Testis (tissue), 2 donors: ENCODE measurements around the gene SEMA3D.

Experiments used
- CTCF ChIP-seq, 3 experiments: fragments of 450-650 bp in 2 of 3; fragments of 200-600 bp in 1 of 3; sonication (generic) in 1 of 3; IDR thresholded peaks; one replicate each; pipeline ENCODE4 v1.5.1; 2016 to 2019; ENCODE audit warnings: antibody characterized with exemption in 3 of 3, mild to moderate bottlenecking in 2 of 3, moderate library complexity in 1 of 3
- POLR2A ChIP-seq: fragments of 450-650 bp; IDR thresholded peaks from one replicate; pipeline ENCODE4 v1.6.1; 2017; ENCODE audit warnings: antibody characterized with exemption, mild to moderate bottlenecking, moderate library complexity

DNA sequence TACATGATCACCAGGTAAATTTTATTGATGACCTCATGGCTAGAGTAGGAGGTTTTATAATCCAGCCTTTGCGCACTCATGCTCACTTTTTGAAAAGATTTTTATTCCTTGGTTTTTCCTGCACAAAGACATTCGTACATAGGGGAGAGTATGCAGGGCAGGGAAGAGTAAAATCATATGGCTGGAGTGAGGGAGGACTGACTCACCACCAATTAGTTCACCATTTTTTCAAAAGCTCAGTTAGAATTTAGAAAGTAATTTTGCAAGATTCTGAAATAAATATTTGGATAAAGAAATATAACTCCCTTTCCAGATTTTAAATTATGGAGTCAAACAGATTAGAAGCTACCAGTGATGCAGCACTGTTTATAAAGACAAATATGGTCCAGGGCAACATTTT, 111.9 kb downstream of the SEMA3D start:
- TF ChIP-seq POLR2A (no peak), CTCF (IDR thresholded peaks at IDR 0.05) (no peak)
